SKM-1 (cell line): ENCODE data around the gene AMPD3.
A peak's percentile ranks its signal among the peaks of the same experiment; 100 is the strongest.

Experiments
- DNase-seq: peaks from one replicate; lab custom pipeline; 2025; ENCODE audit not compliant: unreplicated experiment; lab: John Stamatoyannopoulos, UW

The AMPD3 gene

DNA sequence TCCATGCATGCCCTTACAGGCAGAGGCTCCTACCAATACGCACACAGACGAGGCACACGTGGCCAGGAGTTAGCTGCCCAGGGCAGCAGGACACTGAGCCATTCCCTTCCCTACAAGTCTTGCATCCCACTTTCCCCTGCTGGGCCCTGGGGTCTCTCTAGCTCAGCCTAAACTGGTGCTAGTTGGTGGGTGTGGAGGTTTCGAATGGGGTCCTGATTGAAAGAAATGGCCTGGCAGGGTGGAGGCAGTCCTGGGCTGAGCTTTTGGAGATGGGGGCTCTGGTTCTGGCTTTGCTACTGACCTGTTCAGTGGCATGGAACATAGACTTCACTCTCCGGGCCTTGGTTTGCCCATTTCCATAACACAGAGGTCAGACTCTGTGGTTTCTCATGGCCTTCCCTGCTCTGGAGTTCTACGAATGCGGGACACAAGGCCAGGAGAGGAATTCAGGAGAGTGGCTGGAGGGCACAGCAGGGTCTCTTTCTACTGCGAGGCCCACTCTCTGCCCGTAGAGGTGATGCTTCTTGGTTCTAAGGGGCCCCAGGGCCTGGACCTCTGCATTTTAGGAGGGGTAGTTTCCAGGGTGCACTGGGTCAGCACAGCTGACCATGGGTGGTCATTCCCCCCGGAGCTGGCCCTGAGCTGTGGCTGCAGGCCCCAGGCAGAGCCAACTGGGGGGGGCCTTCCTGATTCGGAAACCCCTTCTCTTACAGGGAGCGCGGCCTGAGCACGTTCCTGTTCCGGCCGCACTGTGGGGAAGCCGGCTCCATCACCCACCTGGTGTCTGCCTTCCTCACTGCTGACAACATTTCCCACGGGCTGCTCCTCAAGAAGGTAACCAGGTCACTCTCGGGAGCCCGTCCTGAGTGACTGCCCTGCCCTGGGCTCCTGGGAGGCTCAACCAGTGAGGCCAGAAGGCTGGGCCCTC, 46.0 kb downstream of the AMPD3 start:
- DNase-seq = no peak

DNA sequence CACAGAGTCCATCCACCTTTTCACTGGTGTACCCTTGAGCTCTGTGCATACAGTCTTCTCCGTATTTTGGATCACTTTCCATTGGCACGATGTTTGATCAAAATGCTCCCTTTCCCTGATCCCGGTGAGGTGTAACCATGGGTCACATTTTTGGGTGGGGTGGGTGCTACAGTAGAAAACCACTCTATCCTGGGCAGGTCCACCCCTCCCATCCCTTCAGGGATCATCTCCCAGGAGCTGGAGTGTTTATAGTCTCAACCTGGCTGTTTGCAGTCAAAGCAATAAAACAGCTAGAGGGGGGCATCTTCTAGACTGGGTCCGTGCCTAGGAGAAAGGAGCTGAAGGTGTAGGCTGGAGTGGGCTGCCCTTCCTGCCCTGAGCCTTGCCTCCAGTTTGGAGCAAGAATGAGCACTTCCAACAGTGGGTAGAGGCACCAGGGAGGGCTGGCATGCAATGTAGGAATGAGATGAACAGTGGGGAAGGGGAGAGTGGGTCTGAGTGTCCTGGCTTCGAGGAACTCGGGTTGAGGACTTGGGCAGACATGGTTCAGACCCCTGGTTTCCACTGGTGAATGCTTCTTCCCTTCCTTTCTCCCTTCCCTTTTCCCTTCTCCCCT, 47.1 kb downstream of the AMPD3 start:
- no peak for DNase-seq

DNA sequence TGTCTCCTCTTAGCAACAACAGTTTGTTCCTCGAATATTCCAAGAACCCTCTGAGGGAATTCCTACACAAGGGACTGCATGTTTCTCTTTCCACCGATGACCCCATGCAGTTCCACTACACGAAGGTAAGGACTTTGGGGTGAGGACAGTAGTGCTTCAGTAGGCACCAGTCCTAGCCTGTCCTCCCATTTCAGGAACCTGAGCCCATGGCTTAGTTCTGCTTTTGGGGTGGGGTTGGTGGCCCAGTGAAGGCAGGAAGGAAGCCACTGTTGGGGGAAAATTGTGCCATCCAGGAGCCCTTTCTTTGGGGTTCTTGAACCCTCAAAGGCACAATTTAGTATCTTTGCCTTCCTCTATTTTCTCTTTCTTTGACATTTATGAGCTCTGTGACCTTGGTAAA, 47.7 kb downstream of the AMPD3 start:
- peak; percentile 34 for DNase-seq

DNA sequence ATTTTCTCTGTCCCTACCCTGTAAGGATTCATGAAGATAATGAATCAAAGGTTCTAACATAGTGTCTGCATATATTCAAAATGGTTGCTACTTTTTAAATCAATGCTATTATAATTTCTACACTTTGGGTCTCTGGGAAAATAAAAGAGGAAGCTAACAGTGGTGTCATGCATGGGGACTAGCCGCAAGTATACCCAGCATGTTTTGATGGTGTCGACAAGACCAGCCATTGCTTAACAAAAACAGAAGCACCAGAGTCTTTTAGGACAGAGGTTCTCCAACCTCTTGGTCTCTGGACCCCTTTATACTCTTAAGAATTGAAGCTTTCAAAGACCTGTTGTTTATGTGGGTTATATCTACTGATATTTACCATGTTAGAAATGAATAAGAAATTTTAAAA, 48.2 kb downstream of the AMPD3 start:
- DNase-seq = peak; percentile 91

DNA sequence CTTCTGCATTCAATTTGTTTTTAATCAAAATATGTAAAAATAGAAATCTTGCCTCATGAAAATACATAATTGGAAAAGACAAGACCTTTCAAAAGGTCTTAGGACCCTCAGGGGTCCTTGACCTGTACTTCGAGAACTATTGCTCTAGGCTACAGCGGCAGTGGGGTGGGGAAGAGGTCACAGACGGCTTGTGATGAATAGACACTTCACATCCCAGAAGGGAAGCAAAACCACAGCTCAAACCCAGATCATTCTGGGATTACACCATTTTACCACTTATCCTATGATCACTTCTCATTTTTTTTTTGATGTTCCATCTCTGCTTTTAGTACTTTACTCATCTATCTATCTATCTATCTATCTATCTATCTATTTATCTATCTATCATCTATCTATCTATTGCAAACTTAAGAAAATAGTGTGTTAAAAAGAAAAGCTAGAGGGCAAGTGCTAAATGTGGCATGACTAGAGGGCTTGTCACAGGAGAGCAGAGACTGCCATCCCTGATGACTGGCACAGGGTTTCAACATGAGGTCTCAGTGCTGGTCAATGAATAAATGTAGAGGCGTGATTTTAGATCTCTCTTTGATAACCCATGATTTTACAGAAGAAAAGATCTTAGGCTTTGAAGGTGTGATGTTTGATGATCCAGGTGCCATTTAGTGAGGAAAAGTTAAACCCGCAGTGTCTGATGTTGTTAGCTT, 48.9 kb downstream of the AMPD3 start:
- DNase-seq = peak; percentile 79

DNA sequence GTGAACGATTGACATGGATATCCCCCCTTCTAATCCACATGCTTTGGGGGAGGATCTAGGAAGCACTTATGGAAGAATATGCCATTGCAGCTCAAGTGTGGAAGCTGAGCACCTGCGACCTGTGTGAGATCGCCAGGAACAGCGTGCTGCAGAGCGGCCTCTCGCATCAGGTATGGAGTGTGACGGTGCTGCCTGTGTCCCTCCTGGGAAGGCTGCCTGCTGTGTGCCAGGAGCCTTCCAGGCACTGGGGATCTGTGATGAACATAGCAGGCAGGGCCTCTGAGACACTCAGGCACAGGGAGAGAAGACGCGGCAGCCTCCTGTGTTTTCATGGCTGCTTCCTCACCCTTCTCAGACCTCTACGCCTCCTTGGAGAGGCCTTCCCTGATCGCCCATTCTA, 49.4 kb downstream of the AMPD3 start:
- no peak for DNase-seq

DNA sequence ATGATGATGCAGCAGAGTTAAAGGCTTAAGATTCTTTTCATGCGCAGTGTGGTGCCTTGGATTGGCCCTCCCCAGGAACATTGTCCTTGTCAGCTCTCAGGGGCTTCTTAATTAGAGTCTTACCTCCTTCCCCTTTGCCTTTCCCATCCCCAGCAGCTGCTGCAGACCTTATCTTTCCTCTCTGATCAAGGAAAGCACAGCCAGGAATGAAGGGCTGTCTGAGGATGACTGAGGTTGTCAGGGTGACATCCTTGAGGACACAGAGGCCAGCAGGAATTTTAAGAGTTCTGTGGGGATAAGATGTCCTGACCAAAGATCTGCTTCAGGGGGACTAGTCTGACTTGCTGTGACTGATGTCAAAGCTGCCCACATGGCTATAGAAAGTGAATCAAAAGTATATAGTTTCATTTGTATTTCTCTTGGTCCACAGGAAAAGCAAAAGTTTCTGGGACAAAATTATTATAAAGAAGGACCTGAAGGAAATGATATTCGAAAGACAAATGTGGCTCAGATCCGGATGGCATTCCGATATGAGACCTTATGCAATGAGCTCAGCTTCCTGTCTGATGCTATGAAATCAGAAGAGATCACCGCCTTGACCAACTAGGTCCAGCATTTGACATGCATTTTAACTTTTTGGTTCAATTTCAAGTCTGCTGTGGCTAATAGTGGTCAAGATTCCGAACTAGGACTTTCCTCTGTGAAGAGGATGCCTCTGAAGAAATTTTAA, 50.4 kb downstream of the AMPD3 start:
- DNase-seq = no peak

DNA sequence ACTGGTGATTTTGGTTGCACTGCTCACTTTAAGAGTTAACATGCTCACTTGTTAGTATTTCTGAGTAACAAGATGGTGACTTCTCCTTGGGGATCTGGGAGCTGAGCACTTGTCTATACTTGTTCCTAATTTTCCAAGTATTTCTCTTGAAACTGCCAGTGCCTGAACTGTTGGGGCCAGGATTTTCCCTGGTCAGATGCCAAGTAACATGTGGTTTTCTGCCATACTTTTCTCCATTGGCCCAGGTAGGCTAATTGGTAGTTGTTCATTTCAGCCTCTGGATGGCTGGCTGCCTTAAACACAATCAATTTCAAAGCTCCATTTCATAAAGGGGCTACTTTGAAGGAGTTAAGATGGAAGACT, 50.9 kb downstream of the AMPD3 start:
- no peak for DNase-seq

DNA sequence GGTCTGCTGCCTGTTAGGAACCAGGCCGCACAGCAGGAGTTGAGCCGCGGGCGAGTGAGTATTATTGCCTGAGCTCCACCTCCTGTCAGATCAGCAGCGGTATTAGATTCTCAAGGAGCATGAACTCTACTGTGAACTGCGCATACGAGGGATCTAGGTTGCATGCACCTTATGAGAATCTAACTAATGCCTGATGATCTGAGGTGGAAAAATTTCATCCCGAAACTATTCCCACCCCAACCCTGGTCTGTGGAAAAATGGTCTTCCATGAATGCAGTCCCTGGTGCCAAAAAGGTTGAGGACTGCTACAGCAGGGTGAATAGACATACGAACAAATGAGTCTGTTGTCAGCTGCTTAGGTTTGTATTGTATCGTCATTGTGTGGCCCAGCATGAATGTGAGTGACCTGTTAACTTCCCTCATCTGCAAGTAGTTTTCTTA, 56.1 kb downstream of the AMPD3 start:
- no peak for DNase-seq

DNA sequence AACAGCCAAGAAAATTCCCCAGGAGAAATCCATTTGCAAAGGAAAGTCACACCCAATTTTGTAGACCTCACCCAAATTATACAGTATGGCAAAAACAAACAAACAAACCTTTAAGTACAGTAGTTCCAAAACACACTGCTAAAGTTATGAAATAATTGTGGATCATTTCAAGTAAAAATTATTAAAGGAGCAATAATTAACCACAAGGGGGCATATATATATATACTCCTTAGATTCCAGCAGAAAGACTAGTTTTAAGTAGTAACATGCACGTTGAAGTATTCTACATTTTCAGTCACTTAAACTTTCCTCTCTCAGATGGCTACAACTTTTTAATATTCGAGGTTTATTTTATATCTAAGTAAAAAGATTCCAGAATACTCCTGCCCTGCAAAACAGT, 59.1 kb downstream of the AMPD3 start:
- no peak for DNase-seq

DNA sequence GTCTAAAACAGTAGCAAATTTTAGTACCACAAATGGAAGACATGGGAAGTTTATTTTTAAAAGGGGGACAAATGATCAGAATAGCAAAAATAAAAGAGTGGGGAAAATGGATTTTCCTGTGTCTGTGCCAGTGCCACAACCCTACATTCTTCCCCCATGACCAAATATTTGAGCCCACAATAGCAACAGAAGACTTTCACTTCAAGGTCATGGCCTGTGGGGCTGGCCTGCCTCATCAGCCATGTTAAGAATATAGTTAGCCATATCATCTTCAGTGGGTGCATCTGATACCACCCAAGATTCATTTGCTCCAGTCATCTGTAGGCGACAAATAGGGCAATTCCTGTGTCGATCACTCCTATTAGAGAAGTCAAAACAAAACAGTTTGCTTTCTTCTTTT, 59.6 kb downstream of the AMPD3 start:
- no peak for DNase-seq

DNA sequence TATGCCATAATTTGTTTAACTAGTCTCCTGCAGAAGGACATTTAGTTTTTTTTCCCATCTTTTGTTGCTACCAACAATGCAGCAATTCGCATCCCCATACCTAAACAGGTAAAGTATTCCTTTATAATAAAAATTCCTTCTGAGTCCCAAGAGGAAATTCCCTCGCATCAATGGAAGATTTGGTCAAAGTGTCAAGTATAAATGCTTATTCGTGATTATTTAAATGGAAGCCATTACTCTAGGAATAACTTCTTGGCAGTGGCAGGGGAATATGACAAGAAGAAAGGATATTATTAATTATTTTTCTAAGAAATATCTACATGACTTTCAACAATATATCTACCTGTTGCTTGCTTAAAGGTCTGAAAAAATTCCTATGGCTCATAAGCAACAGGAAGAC, 60.4 kb downstream of the AMPD3 start:
- no peak for DNase-seq

DNA sequence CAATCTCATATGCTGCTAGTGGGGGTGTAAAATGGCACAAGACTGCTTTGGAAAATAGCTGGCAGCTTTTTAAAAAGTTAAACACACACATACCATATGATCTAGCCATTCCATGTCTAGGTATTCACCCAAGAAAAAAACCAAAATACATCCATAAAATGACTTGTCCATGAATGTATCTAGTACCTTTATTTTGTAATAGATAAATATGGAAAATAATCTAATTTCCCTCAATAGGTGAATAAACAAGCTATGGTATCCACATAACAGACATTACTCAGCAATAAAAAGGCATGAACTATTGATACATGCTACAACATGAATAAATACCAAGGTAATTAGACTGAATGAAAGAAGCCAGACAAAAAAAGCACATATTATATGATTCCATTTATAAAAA, 63.1 kb downstream of the AMPD3 start:
- no peak for DNase-seq

DNA sequence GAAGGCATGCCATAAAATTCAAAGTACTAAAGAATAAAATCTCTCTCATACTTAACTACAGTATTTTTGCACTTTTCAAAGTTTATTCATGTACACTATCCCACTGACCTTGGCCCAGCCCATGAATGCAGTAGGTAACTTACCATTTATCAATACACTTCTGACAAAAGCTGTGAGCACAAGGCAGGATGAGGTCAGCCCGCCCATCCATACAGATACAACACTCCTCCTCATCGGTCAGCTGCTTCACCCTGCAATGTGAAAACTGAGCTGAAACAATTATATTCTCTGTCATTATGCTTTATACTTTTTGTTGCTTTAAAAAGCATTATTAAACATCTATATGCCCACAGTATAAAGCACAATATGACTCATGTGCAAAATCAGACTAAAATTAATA, 63.8 kb downstream of the AMPD3 start:
- DNase-seq = no peak

DNA sequence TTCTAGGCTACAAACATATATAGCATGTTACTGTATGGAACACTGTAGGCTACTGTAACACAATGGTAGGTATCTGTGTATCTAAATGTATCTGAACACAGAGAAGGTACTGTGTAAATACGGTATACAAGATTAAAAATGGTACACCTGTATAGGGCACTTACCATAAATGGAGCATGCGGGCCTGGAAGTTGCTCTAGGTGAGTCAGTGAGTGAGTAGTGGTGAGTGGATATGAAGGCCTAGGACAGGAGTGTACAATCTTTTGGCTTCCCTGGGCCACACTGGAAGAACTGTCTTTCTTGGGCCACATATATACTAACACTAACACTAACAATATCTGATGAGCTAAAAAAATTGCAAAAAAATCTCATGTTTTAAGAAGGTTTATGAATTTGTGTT, 64.6 kb downstream of the AMPD3 start:
- no peak for DNase-seq

DNA sequence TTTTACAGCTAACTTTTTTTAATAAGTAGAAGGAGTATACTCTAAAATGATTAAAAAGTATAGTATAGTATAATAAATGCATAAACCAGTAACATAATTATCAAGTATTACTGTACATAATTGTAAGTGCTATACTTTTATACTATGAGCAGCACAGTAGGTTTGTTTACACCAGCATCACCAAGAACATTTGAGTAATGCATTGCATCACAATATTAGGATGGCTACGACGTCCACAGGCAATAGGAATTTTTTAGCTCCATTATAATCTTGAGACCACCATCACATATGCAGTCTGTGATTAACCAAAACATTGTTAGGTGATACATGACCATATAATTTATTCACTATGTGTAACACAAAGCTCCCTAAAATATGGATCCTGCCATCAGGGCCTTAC, 65.5 kb downstream of the AMPD3 start:
- DNase-seq = no peak

DNA sequence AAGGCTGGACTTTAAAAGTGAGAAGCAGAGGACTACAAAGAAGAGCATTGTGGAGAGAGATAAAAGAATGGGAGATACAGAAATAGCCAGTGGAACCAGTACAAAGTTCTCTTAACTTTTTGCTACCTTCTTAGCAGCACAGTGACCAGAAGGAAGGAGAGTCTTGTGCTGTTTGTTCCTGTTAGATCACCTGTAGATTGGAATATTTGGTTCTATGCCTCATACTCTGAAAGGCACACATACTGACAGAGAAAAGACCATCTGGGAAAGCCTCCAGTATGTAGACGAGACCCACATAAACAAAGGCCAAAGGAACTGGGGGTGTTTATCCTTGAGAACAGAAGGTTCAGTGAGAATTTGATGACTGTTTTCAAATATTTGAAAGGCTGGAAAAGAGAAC, 67.2 kb downstream of the AMPD3 start:
- no peak for DNase-seq

DNA sequence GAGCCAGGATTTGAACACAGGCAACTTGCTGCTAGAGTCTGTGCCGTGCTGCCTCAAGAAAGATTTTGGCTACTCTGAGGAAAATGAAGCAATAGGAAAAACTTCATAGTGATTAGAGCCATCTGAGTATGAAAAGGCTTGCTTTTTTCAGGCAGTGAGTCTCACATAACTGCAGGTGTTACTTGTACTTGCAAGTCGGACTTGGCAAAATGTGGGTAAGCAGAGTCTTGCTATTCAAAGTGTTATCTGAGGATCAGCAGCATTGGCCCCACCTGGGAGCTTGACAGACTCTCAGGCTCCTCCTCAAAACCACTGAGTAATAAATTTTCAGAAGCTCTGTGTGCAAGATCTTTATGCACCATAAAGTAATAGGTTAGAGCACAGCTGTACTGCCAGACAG, 67.9 kb downstream of the AMPD3 start:
- no peak for DNase-seq

DNA sequence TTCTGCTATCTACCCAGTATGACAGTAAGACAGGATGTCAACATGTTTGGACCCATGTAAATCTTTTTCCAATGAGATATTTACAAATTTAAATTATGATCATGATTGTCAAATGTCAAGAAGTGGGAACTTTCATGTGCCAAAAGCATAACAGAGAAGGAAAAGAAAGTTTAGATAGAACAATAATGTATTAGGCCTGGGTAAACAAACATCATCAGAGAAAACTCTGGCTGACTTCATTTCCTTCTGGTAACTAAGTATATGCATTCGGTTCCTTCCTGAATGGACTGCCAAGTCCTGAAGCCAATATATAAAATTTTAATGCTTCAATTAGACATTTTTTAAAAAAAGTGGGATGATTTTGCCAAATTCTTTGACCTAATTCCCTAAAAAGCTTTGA, 69.4 kb downstream of the AMPD3 start:
- DNase-seq = no peak

DNA sequence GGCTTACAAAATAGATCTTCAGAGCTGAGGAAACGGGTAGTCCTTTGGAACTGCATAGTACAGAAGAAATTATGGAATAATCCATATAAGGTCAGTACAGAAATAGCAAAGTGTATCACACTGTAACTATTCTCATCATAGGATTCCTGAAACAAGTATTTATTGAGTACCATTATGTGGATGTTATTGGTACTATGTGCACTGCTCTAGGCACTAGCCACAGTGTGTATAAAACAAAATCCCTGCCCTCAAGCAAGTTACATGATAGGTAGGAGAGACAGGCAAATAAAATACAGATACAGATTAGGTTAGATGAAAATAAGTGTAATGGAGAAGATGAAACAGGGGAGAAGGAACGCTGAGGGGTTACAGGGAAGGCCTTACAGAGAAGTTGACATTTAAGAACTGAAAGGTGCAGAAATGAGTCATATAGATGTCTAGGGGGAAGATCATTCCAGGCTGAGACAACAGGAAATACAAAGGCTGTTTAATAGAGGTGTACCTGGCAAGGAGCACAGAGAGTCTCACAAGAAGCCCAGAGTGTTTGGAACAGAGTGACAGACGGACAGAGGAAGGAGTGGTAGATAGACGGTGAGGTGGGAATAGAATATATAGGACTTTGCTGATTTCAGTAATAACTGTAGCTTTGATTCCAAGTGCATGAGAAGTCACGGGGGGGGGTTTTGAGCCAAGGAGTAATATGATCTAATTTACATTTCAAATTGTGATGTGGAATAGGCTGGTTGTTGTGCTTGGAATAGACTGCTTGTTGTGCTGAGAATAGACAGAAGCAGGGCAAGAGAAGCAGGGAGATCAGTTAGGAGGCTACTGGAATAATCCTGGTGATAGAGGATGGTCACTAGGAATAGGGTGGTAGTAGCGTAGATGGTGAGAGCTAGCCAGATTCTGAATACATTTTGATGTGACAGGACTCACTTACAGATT, 72.2 kb downstream of the AMPD3 start:
- DNase-seq = no peak
